ENCODE measurements around the gene SCRG1. TPM values are rescaled to one million over a fixed set of nuclear protein-coding genes. Genes with fewer than 3 reads are reported as not detected.

Gene SCRG1
- total RNA-seq, 1 donor from 2014 or later: 0.49 TPM

DNA sequence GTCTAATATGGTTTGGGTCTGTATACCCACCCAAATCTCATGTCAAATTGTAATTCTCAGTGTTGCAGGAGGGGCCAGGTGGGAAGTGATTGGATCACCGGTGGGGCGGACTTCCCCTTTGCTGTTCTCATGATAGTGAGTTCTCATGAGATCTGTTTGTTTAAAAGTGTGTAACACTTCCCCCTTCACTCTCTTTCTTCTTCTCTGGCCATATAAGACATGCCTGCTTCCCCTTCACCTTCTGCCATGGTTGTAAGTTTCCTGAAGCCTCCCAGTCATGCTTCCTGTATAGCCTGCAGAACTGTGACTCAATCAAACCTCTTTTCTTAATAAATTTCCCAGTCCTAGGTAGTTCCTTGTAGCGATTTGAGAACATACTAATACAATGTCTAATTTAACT, 19.7 kb upstream of the SCRG1 start:
- no peak overlapping the region for H3K27ac ChIP-seq
- intact Hi-C loops (cut with DNase I): loop anchor here (5.0 kb wide), 1 partner anchor 101 kb away; no protein-coding TSS in a partner anchor
- DNase-seq (ENCODE audit: extremely low spot score in 2 of 2): no peak
- no peaks in the 10 kb centered on the region for H3K9me3 ChIP-seq
- H3K36me3 ChIP-seq: no peaks in the 10 kb centered on the region
- peaks cover 4% of the 10 kb centered on the region for H3K4me1 ChIP-seq
- no peaks in the 10 kb centered on the region for H3K27me3 ChIP-seq
- no peak overlapping the region for H3K4me3 ChIP-seq
- TF ChIP-seq, protein P1, sequence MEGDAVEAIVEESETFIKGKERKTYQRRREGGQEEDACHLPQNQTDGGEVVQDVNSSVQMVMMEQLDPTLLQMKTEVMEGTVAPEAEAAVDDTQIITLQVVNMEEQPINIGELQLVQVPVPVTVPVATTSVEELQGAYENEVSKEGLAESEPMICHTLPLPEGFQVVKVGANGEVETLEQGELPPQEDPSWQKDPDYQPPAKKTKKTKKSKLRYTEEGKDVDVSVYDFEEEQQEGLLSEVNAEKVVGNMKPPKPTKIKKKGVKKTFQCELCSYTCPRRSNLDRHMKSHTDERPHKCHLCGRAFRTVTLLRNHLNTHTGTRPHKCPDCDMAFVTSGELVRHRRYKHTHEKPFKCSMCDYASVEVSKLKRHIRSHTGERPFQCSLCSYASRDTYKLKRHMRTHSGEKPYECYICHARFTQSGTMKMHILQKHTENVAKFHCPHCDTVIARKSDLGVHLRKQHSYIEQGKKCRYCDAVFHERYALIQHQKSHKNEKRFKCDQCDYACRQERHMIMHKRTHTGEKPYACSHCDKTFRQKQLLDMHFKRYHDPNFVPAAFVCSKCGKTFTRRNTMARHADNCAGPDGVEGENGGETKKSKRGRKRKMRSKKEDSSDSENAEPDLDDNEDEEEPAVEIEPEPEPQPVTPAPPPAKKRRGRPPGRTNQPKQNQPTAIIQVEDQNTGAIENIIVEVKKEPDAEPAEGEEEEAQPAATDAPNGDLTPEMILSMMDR (IDR thresholded peaks at IDR 0.05): no peak
- TF ChIP-seq POLR2A (IDR thresholded peaks at IDR 0.05) (no peak), POLR2AphosphoS5 (IDR thresholded peaks at IDR 0.05; ENCODE audit: insufficient read depth in 1 of 2, low read depth in 1 of 2) (no peak)

DNA sequence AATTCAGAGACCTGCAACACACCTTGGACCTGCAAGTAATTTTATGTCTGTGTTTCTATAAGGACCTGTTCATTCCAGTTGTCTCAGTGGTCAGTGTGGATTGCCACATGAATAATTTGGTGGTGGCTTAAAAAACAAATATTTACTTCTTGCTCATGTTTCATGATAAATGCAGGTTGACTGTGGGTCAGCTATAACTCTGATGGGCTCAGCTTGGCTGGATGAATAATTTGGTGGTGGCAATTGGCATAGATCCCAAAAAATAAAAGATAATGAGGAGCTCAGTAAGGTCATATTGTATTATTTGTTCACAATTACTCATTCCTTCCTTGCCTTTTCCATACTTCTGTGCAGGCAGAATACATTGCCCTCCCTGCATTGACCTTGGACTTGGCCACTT, 18.9 kb upstream of the SCRG1 start:
- Histone ChIP-seq H3K27me3 (no peaks in the 10 kb centered on the region), H3K4me1 (peaks cover 4% of the 10 kb centered on the region), H3K4me3 (no peak overlapping the region), H3K36me3 (no peaks in the 10 kb centered on the region), H3K9me3 (no peaks in the 10 kb centered on the region), H3K27ac (no peak overlapping the region)
- intact Hi-C loops (cut with DNase I): loop anchor here (5.0 kb wide), 1 partner anchor 101 kb away; no protein-coding TSS in a partner anchor
- no peak for TF ChIP-seq POLR2AphosphoS5 (IDR thresholded peaks at IDR 0.05; ENCODE audit: insufficient read depth in 1 of 2, low read depth in 1 of 2)
- TF ChIP-seq, protein P1 (IDR thresholded peaks at IDR 0.05): no peak
- TF ChIP-seq POLR2A (IDR thresholded peaks at IDR 0.05): no peak
- no peak for DNase-seq (ENCODE audit: extremely low spot score in 2 of 2)

DNA sequence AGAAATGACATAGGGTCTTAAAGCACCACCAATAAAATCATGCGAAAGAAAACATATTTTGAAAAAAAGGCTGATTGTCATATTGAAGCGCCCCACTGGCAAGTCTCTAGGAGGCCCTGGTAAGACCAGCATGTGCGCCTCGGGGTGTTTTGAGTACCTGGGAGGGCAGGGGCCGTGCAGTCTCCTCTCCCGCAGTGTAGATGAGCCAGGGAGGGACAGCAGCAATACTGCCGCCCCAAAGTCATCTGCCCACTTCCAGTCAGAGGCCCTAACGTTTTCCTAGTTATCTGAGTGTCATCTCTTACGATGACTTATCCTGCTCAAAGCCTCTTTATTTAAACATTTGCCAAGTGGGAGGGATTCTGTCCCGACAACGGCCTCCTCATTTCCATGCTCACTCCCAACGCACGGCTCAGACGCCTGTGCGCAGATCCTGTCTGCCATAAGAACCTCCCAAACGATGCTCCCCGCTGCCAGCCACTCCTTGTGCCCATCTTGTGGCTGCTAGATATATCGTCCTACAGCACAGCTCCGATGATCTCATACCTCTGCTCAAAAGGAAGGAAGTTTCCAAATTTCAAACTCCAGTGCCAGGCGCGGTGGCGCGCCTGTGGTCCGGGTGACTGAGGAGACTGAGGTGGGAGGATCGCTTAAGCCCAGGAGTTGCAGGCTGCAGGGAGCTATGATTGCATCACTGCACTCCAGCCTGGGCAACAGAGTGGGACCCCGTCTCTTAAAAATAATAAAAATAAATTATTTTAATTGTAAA, 17.2 kb upstream of the SCRG1 start:
- Histone ChIP-seq H3K36me3 (no peaks in the 10 kb centered on the region), H3K27me3 (no peaks in the 10 kb centered on the region), H3K4me3 (no peak overlapping the region), H3K9me3 (no peaks in the 10 kb centered on the region), H3K4me1 (peaks cover 4% of the 10 kb centered on the region), H3K27ac (peak overlapping the region; percentile 31)
- DNase-seq (ENCODE audit: extremely low spot score in 2 of 2): no peak
- TF ChIP-seq POLR2A (IDR thresholded peaks at IDR 0.05) (no peak), POLR2AphosphoS5 (IDR thresholded peaks at IDR 0.05; ENCODE audit: insufficient read depth in 1 of 2, low read depth in 1 of 2) (no peak)
- TF ChIP-seq, protein P1 (IDR thresholded peaks at IDR 0.05): no peak
- intact Hi-C loops (cut with DNase I): loop anchor here (5.0 kb wide), 1 partner anchor 99 kb away; no protein-coding TSS in a partner anchor

DNA sequence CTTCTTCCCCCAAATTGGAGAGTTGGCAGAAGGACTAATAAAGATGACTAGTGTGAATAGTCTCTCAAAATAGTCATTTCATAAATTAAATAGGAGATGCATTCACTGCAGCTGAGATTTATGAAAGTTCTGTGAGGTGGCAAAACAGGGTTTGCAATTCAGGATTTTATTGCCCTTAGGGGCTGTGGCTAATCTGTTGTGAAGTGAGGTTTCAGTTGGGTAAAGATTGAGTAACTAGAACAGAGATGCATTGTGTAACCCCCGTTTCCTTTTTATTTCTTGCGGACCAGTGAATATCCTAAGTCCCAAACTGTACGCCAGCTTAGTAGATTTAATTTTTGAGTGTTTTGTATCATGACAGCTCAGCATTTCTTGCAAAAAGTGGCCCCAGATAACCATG, 16.2 kb upstream of the SCRG1 start:
- Histone ChIP-seq H3K27ac (no peak overlapping the region), H3K9me3 (no peaks in the 10 kb centered on the region), H3K36me3 (no peaks in the 10 kb centered on the region), H3K27me3 (no peaks in the 10 kb centered on the region), H3K4me3 (no peak overlapping the region), H3K4me1 (no peaks in the 10 kb centered on the region)
- DNase-seq (ENCODE audit: extremely low spot score in 2 of 2): no peak
- no peak for TF ChIP-seq POLR2AphosphoS5 (IDR thresholded peaks at IDR 0.05; ENCODE audit: insufficient read depth in 1 of 2, low read depth in 1 of 2)
- no peak for TF ChIP-seq POLR2A (IDR thresholded peaks at IDR 0.05)
- TF ChIP-seq, protein P1 (IDR thresholded peaks at IDR 0.05): no peak
- intact Hi-C loops (cut with DNase I): loop anchor here (5.0 kb wide), 1 partner anchor 98 kb away; no protein-coding TSS in a partner anchor

DNA sequence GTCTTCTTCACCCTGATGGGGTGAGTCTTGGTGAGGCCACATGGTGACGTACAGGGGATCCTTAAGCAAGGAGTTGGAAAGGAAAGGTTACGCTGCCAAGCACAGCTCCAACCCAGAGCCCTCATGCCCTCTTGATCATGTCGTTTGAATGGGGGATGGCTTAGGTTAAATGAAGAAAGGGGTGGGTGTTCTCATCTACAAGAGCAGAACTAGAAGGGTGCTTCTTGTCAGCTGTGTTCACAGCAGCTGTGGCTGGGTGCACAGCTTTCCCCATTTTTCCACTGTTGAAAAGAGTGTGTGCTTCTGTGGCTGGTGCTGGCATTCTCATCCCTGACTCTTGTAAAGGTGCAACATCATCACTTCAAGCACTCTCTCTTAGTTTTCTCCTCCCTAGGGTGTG, 15.5 kb upstream of the SCRG1 start:
- Histone ChIP-seq H3K27ac (no peak overlapping the region), H3K4me3 (no peak overlapping the region), H3K9me3 (no peaks in the 10 kb centered on the region), H3K36me3 (no peaks in the 10 kb centered on the region), H3K4me1 (no peaks in the 10 kb centered on the region), H3K27me3 (no peaks in the 10 kb centered on the region)
- no peak for DNase-seq (ENCODE audit: extremely low spot score in 2 of 2)
- intact Hi-C loops (cut with DNase I): no loop called here
- TF ChIP-seq POLR2A (IDR thresholded peaks at IDR 0.05) (no peak), POLR2AphosphoS5 (IDR thresholded peaks at IDR 0.05; ENCODE audit: insufficient read depth in 1 of 2, low read depth in 1 of 2) (no peak)
- TF ChIP-seq, protein P1 (IDR thresholded peaks at IDR 0.05): no peak

All from vagina (tissue), 2 donors.